T-helper 9 cell (primary cell): Measurements from ENCODE around the gene NCAPD3.
"Not testable (repeated sequence)": the region's sequence is repeated elsewhere in the genome, so short reads cannot be mapped to it uniquely, and the experiment has no call there.

Experiments used
- DNase-seq: peaks from one replicate; pipeline ENCODE4 v3.0.0-alpha.2; 2020

The NCAPD3 gene

GRCh38 chr11:134226806-134227325 is 3.1 kb upstream of the NCAPD3 start:
- DNase-seq = no peak

GRCh38 chr11:134224710-134225664 is 1.2 kb upstream of the NCAPD3 start:
- DNase-seq = peak; percentile 34

GRCh38 chr11:134223121-134223520 is 646 bp downstream of the NCAPD3 start:
- no peak for DNase-seq

- no peak for DNase-seq
Observed at GRCh38 chr11:134216816-134217215, 7.0 kb downstream of the NCAPD3 start.

GRCh38 chr11:134215836-134216235 is 7.9 kb downstream of the NCAPD3 start:
- DNase-seq = no peak

GRCh38 chr11:134207538-134208239 is 16.1 kb downstream of the NCAPD3 start:
- peak; percentile 52 for DNase-seq

GRCh38 chr11:134206185-134206584 is 17.6 kb downstream of the NCAPD3 start:
- DNase-seq = no peak

GRCh38 chr11:134205729-134206128 is 18.0 kb downstream of the NCAPD3 start:
- no peak for DNase-seq

- no peak for DNase-seq
Observed at GRCh38 chr11:134202661-134203060, 21.1 kb downstream of the NCAPD3 start.

- DNase-seq = no peak
Observed at GRCh38 chr11:134200688-134201087, 23.1 kb downstream of the NCAPD3 start.

- DNase-seq = no peak
Observed at GRCh38 chr11:134199531-134199930, 24.2 kb downstream of the NCAPD3 start.

GRCh38 chr11:134196756-134197155 is 27.0 kb downstream of the NCAPD3 start:
- DNase-seq = no peak

GRCh38 chr11:134188092-134188491 is 35.7 kb downstream of the NCAPD3 start:
- DNase-seq = not testable (repeated sequence)

GRCh38 chr11:134181707-134182106 is 42.1 kb downstream of the NCAPD3 start:
- no peak for DNase-seq

GRCh38 chr11:134178032-134178674 is 45.6 kb downstream of the NCAPD3 start:
- no peak for DNase-seq

- no peak for DNase-seq
Observed at GRCh38 chr11:134176284-134176683, 47.5 kb downstream of the NCAPD3 start.

- no peak for DNase-seq
Observed at GRCh38 chr11:134173296-134173695, 50.5 kb downstream of the NCAPD3 start.

GRCh38 chr11:134171951-134172350 is 51.8 kb downstream of the NCAPD3 start:
- DNase-seq = no peak

- DNase-seq = no peak
Observed at GRCh38 chr11:134170919-134171281, 52.9 kb downstream of the NCAPD3 start.

- DNase-seq = no peak
Observed at GRCh38 chr11:134170177-134170918, 53.4 kb downstream of the NCAPD3 start.

- no peak for DNase-seq
Observed at GRCh38 chr11:134164490-134165370, 59.0 kb downstream of the NCAPD3 start.
